Measurements from ENCODE around the gene CLTCL1. TPM values are rescaled to one million over a fixed set of nuclear protein-coding genes. Genes with fewer than 3 reads are reported as not detected.
"Not testable (repeated sequence)": the region's sequence is repeated elsewhere in the genome, so short reads cannot be mapped to it uniquely, and the experiment has no call there.

CLTCL1 gene
- total RNA-seq, 1 donor from 2014 or later: 10.9 TPM

DNA sequence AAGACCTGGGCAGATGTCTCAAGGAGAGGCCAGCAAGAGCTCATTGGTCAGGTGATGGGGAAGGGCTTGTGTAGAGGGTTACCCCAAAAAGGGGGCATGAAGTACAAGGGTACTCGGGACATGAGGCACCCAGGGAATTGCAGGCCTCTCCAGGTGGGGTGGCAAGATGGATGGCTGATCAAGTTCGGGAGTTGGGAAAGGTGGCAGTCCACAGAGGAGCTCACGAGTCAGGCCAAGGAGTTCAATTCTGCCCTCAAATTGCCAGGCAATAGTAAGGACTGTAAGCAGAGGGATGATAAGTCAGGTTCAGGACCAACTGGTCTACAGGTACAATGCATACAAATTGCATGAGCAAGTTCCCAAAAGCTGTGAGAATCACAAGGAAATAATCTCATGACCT lies 70.7 kb downstream of the CLTCL1 start:
- no peak for DNase-seq (ENCODE audit: low spot score)

GRCh38 chr22:19218541-19219233 lies 72.8 kb downstream of the CLTCL1 start:
- peak; percentile 60 for DNase-seq (ENCODE audit: low spot score)

DNA sequence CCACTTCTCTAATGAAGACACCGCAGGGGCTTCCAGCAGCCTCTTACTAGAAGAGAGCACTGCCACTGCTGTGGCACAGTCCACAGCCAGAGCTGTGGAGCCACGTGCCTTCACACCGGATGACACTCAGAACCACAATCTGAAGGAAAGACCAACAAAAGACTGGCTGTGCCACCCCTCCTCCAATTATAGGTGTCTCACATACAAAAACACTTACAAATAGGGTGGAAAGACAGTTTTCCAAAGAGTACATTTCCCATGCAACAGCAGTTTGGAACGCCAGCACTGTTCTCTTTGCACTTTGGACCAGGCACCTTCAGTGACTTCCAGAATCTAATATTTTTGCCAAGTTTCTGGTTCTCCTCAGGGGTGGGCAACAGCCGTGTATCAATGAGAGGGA lies 74.9 kb downstream of the CLTCL1 start:
- peak; percentile 30 for DNase-seq (ENCODE audit: low spot score)

DNA sequence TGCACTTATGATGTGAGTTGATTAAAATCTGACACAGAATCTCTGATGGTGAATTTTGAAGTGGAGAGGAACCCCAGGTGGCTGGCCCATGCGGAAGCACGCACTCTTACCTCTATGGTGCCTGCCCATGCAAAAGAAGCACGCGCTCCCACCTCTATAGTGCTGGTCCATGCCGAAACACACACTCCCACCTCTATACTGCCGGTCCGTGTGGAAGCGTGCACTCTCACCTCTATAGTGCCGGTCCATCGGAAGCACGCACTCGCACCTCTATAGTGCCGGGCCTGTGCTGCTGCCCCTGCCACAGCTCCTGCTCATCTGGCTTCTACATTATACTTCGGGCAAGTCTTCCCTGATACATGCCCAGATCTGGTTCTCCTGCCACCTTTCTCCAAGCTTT lies 76.2 kb downstream of the CLTCL1 start:
- DNase-seq (ENCODE audit: low spot score): peak; percentile 62

- DNase-seq (ENCODE audit: low spot score): peak; percentile 26
These were observed 77.4 kb downstream of the CLTCL1 start for GRCh38 chr22:19214078-19214473.

DNA sequence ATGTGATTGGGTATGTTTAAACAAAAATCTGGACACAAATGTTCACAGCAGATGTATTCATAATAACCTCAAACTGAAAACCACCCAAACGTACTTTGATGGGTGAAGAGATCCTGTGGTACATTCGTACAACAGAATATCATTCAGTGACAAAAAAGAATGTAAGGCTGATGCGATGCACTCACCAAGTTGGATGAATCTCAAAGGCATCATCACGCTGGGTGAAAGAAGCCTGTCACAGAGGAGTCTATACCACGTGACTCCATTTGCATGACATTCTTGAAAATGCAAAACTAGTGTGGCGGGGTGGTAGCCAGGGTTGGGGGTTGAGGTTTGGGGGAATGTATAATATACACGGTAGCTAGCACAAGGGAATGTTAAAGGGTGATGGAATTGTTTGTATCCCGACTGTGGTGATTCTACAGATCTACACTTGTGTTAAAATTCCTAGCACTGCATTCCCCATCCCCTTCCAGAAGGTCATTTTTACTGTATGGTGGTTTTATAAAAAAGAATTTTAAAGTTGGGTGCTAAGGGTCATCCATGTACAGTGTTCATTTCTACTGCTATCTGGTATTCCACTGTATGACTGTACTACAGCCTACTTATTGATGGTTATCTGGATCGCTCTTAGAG lies 78.0 kb downstream of the CLTCL1 start:
- peak; percentile 51 for DNase-seq (ENCODE audit: low spot score)

DNA sequence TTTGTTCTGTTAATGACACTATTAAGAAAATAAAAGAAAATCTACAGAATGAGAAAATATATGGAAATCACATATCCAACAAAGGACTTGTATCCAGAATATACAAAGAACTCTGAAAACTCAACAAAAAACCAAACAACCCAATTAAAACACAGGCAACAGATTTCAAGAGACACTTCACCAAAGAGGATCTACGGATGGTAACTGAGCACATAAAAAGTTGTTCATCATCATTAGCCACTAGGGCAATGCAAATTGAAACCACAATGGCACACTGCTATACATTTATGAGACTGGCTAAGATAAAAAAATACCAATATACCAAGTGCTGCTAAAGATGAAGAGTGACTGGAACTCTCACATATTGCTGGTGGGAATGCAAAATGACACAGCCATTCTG lies 78.5 kb downstream of the CLTCL1 start:
- DNase-seq (ENCODE audit: low spot score): no peak

DNA sequence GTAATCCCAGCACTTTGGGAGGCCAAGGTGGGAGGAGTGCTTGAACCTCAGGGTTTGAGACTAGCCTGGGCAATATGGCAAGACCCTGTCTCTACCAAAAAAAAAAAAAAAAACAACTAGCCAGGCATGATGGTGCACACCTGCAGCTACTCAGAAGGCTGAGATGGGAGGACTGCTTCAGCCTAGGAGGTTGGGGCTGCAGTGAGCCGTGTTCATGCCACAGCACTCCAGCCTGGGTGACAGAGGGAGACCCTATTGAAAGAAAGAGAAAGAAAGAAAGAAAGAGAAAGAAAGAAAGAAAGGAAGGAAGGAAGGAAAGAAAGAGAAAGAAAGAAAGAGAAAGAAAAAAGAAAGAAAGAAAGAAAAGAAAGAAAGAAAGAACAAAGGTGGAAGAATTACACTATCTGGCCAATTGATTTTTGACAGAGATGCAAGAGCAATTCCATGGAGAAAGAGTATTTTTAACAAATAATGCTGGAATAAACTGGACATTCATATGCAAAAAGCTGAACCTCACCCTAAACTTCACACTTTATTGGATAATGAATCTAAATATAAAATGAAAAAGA lies 79.1 kb downstream of the CLTCL1 start:
- no peak for DNase-seq (ENCODE audit: low spot score)

DNA sequence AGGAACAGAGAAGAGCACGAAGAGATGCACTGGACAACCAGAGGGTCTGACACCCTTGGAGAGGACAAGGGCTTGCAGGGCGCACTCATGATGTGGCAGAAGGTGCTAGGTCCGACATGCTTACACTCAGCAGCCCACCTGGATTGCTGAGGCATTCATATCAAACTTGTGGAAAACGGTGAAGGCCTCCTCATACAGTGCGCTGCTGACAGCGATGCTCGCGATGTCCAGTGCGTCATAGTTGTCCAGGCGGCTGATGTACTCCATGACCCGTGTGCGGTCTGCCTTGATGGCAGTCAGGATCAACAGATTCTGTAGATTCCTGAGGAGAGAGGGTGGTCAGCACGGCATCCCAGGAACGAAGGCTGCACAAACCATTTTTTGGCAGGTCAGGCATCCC lies 81.3 kb downstream of the CLTCL1 start:
- peak; percentile 62 for DNase-seq (ENCODE audit: low spot score)

DNA sequence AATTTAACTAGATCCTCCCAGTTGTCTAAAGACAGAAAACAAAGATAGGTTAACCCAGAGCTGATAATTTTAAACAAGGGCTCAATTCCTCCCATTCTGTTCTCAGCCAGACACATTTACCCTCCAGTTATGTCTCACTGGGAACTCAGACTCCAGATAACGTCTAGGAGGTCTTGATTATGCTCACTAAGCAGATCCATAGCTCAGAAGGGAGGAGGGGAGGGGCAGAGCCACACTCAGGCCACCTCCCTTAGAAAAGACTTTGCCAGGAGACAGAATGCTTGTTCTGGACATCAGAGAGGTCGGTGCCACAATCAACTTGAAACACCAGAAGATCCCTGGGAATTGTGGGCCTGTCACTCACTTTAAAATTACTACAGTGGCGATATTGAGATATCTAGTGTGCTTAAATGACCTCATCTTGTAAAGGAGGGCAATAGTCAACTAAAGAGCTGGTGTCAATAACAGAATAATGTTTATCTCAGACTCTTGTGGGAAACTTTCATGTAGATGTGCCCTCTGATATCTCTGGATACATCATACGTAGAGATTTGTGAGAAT lies 83.2 kb downstream of the CLTCL1 start:
- DNase-seq (ENCODE audit: low spot score): no peak

GRCh38 chr22:19207884-19208283 lies 83.6 kb downstream of the CLTCL1 start:
- peak; percentile 53 for DNase-seq (ENCODE audit: low spot score)

DNA sequence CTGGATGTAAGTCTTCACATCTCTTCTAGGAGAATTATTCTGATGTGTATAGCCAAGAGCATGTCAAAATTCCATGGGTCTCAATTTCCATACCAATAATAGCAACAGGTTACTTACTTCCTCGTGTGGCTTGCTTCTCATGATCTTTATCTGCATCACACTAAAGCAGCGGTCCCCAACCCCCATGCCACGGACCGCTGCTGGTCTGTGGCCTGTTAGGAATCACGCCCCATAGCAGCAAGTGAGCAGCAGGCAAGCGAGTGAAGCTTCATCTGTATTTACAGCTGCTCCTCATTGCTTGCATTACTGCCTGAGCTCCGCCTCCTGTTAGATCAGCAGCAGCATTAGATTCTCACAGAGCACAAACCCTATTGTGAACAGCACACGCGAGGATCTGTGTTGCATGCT lies 84.1 kb downstream of the CLTCL1 start:
- DNase-seq (ENCODE audit: low spot score): peak; percentile 43

GRCh38 chr22:19206287-19206686 lies 85.2 kb downstream of the CLTCL1 start:
- no peak for DNase-seq (ENCODE audit: low spot score)

DNA sequence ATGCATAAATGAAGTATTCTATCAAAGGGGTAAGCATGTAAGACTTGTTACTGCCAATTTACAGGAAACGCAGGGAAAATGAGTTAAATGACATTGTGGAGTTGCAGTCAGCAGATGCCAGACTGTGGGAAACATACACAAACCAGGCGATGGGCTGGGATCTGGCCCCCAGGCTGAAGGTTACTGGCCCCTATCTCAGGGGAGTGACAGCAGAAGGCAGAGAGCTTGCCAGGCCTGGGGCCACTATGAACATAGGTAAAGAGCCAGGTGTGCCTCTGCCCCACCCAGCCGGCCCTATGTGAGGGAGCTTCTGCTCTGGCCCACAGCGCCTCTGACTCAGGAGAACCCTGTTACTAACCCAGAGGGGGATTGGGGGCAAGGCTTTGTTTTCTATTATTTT lies 86.9 kb downstream of the CLTCL1 start:
- no peak for DNase-seq (ENCODE audit: low spot score)

GRCh38 chr22:19203834-19204233 lies 87.7 kb downstream of the CLTCL1 start:
- no peak for DNase-seq (ENCODE audit: low spot score)

GRCh38 chr22:19202799-19203186 lies 88.7 kb downstream of the CLTCL1 start:
- not testable (repeated sequence) for DNase-seq (ENCODE audit: low spot score)

GRCh38 chr22:19201869-19202798 lies 89.4 kb downstream of the CLTCL1 start:
- DNase-seq (ENCODE audit: low spot score): no peak

GRCh38 chr22:19201130-19201868 lies 90.2 kb downstream of the CLTCL1 start:
- DNase-seq (ENCODE audit: low spot score): no peak

DNA sequence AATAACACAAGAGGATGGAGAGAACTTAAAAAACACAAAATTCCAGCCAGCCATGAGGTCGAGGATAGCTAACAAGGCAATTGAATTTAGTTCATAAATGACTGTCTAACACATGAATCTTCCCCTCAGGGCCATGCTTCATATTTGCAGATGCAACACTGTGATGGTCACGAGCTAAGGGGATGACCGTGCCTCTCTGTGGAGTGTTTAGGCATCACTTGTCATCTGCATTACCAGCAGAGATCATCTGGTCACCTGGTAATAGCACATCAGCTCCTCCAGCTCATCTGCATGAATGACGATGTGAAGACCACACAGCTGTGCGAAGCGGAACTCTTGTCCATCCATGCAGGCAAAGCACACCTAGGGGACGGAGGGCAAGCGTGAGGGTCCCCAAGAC lies 92.0 kb downstream of the CLTCL1 start:
- DNase-seq (ENCODE audit: low spot score): no peak

- no peak for DNase-seq (ENCODE audit: low spot score)
These were observed 93.3 kb downstream of the CLTCL1 start for GRCh38 chr22:19197997-19198865.

Data from mesenteric fat pad (tissue), 1 donor.